Skeletal muscle tissue (tissue), 5 donors: ENCODE results near the gene SBDS. TPM values are rescaled to one million over a fixed set of nuclear protein-coding genes. Genes with fewer than 3 reads are reported as not detected.

Experiments used
- H3K27ac ChIP-seq: one replicate; pipeline ENCODE4 v1.7.0; 2013; ENCODE audit warnings: mild to moderate bottlenecking, low read depth, low read length, inconsistent platforms
- H3K27me3 ChIP-seq, 3 donors: one replicate each; pipeline ENCODE4 v1.7.0; 2013; ENCODE audit warnings: low read length in 3 of 3; ENCODE audit not compliant: control insufficient read depth in 3 of 3, insufficient read depth in 3 of 3
- H3K36me3 ChIP-seq, 3 donors: one replicate each; pipeline ENCODE4 v1.7.0; 2013; ENCODE audit warnings: low read length in 3 of 3; ENCODE audit not compliant: control insufficient read depth in 3 of 3, insufficient read depth in 3 of 3
- H3K4me1 ChIP-seq, 3 donors: one replicate each; pipeline ENCODE4 v1.7.0; 2013; ENCODE audit warnings: low read length in 3 of 3, mild to moderate bottlenecking in 3 of 3; ENCODE audit not compliant: control insufficient read depth in 3 of 3, insufficient read depth in 3 of 3
- H3K4me3 ChIP-seq, 3 donors: one replicate each; pipeline ENCODE4 v1.7.0; 2013; ENCODE audit warnings: low read length in 3 of 3
- H3K9ac ChIP-seq, 3 donors: one replicate each; pipeline ENCODE4 v1.7.0; 2013; ENCODE audit warnings: low read length in 3 of 3, mild to moderate bottlenecking in 3 of 3, moderate library complexity in 2 of 3, low read depth in 1 of 3
- H3K9me3 ChIP-seq, 3 donors: one replicate each; pipeline ENCODE4 v1.7.0; 2013; ENCODE audit warnings: low read length in 3 of 3; ENCODE audit not compliant: control insufficient read depth in 3 of 3
- small RNA-seq: library from RNA; depleted of rRNA; stranded (forward); fragments of <200 nt; gene quantifications from one replicate; pipeline ENCODE3, GENCODE V24; 2014
- total RNA-seq: library from RNA; depleted of rRNA; stranded (reverse); fragments of >200 nt; gene quantifications from one replicate; pipeline ENCODE4 v1.2.3, GENCODE V29; 2014
- donor health status: Osteomylitis.

Gene SBDS
- total RNA-seq, 1 donor from 2014 or later, result 98.6 TPM

GRCh38 chr7:66948480-66949109 lies 46.8 kb downstream of the SBDS start:
- Histone ChIP-seq H3K4me3 (no peak overlapping the region), H3K9me3 (no peaks in the 10 kb centered on the region), H3K9ac (no peak overlapping the region), H3K27me3 (no peaks in the 10 kb centered on the region), H3K27ac (no peak overlapping the region), H3K36me3 (peaks cover 49 to 64% (median 52%) of the 10 kb centered on the region in 3 donors), H3K4me1 (no peaks in the 10 kb centered on the region)

- H3K4me1 ChIP-seq, result peaks cover 0 to 3% (median 0%) of the 10 kb centered on the region in 3 donors
- no peak overlapping the region for H3K9ac ChIP-seq
- no peaks in the 10 kb centered on the region for H3K9me3 ChIP-seq
- peaks cover 40 to 55% (median 46%) of the 10 kb centered on the region in 3 donors for H3K36me3 ChIP-seq
- no peak overlapping the region for H3K4me3 ChIP-seq
- H3K27ac ChIP-seq, result no peak overlapping the region
- H3K27me3 ChIP-seq, result no peaks in the 10 kb centered on the region
Observed at GRCh38 chr7:66946545-66946944, 48.8 kb downstream of the SBDS start.

- peaks cover 0 to 3% (median 0%) of the 10 kb centered on the region in 3 donors for H3K4me1 ChIP-seq
- peaks cover 2 to 10% (median 8%) of the 10 kb centered on the region in 3 donors for H3K36me3 ChIP-seq
- no peak overlapping the region for H3K9ac ChIP-seq
- H3K4me3 ChIP-seq, result no peak overlapping the region
- H3K27ac ChIP-seq, result no peak overlapping the region
- no peaks in the 10 kb centered on the region for H3K27me3 ChIP-seq
- no peaks in the 10 kb centered on the region for H3K9me3 ChIP-seq
Observed at GRCh38 chr7:66939325-66939724, 56.1 kb downstream of the SBDS start.

GRCh38 chr7:66937940-66938339 lies 57.4 kb downstream of the SBDS start:
- peaks cover 0 to 8% (median 2%) of the 10 kb centered on the region in 3 donors for H3K4me1 ChIP-seq
- no peak overlapping the region for H3K4me3 ChIP-seq
- peaks cover 2 to 9% (median 4%) of the 10 kb centered on the region in 3 donors for H3K36me3 ChIP-seq
- H3K27me3 ChIP-seq, result no peaks in the 10 kb centered on the region
- H3K9me3 ChIP-seq, result no peaks in the 10 kb centered on the region
- no peak overlapping the region for H3K27ac ChIP-seq
- H3K9ac ChIP-seq, result no peak overlapping the region

Small RNA genes lying within 50 kb of the gene (small RNA-seq; reads per million reads assigned to genes)
- not detected for gene RN7SL43P

Other genes starting within 250 kb of the SBDS start
- 39.7 TPM for gene TMEM248, start 74.4 kb downstream of the SBDS start, total RNA-seq
- 21.9 TPM for gene TYW1, start 1.2 kb upstream of the SBDS start, total RNA-seq